Lower leg skin (tissue), 3 donors: ENCODE data around the gene SULT4A1.

Source experiments
- CTCF ChIP-seq, 3 donors: fragments of 450-650 bp; IDR thresholded peaks; one replicate each; pipeline ENCODE4 v1.5.1; 2016; ENCODE audit warnings: antibody characterized with exemption in 3 of 3, mild to moderate bottlenecking in 3 of 3, moderate library complexity in 2 of 3
- POLR2A ChIP-seq, 2 donors: fragments of 450-650 bp; IDR thresholded peaks; one replicate each; pipeline ENCODE4 v1.6.1; 2016 to 2017; ENCODE audit warnings: antibody characterized with exemption in 2 of 2, mild to moderate bottlenecking in 1 of 2, moderate library complexity in 1 of 2

GRCh38 chr22:43823911-43824665 lies 38.2 kb downstream of the SULT4A1 start:
- TF ChIP-seq CTCF (IDR thresholded peaks at IDR 0.05): no peak
- TF ChIP-seq POLR2A (IDR thresholded peaks at IDR 0.05): no peak
